HG03064 (cell line): ENCODE results near the gene PLXNB1.

Source experiments
- ATAC-seq: cut with Tn5 transposase; IDR thresholded peaks from one replicate; pipeline ENCODE4 v1.9.1; 2021; ENCODE audit warnings: low read depth; ENCODE audit not compliant: unreplicated experiment

The PLXNB1 gene

DNA sequence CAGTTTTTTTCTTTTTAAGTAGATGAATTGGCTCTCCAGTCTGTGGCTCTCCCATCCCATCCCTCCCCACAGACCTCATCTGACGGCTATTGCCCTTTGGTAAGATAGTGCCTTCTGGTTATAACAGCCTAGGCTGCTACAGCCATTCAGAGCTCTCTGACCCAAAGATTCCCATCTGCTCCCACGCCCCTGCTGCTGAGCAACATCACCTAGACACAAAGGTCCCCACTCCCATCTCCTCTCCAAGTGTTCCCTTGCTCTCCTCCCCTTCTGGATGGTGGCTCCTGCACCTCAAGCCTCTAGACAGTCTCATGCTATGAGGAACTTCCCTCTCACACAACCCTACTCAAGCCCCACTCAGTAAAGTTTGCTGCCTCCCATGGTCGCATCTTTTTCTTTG lies 34.2 kb downstream of the PLXNB1 start:
- no peak for ATAC-seq

DNA sequence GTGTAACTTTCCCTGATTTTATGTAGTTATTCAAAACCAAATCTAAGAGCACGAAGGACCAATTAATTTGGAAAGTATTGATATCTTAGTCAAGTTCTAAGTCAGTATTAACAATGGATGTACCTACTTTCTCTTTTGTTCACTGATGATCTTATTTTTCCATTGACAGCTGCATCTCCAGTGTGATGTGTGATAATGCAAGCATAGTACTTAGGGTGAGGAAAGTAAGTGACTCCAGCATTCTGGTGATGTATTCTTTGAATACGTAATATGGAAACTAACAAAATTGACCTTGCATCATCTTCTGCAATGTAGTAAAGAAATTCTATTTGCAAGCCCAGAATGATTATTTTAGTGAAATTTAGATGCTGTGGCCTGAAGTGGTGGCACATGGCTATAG lies 35.5 kb downstream of the PLXNB1 start:
- ATAC-seq = no peak

DNA sequence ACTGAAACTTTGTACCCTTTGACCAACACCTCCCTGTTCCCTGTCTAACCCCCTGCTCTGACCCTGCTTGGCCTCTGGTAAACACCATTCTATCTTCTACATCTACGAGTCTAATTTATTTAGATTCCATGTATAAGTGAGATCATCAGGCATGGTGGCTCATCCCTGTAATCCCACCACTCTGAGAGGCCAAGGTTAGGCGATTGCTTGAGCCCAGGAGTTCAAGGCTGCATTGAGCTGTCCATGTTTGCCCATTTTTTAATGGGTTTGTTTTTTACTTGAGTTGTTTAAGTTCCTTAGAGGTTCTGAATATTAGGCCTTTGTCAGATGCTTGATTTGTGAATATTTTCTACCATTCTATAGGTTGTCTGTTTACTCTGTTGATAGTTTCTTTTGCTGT lies 40.9 kb downstream of the PLXNB1 start:
- ATAC-seq = no peak

DNA sequence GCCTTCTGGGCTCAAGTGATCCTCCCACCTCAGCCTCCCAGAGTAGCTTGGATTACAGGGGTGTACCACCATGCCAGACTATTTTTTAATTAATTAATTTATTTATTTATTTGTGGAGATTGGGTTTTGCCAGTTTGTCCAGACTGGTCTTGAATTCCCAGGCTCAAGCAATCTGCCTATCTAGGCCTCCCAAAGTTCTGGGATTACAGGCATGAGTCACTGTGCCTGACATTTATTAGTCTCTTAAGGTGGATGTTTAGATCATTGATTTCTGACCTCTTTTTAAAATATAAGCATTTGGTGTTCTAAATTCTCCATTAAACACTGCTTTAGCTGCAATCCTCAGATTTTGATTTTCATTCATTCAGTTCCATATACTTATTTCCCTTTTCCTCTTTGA lies 42.3 kb downstream of the PLXNB1 start:
- ATAC-seq = no peak

DNA sequence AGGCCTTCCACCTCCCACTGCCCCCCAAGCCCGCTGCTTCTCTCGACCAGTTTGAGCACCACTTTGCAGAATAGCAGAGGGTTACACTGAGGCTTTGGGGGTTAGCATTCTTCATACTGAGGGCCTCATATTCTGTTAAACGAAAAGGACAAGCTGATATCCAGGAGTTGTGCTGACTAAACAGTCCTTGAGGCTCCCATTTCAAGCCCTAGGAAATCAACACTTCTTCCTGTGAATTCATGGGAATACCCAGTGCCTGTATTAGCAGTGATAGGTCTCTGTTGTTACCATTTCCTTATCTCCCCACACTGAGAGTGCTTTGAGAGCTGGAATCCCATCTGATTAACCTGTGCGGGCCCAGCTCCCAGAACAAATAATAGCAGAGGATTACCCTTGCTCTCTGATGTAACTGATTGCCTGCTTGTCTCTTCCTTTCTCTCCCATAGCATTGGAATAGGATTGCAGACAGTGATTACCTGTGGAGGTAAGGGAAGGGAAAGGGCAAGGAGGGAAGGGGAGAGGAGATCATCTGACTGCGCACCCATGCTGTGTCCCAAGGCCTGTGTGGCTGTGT lies 56.9 kb downstream of the PLXNB1 start:
- no peak for ATAC-seq

DNA sequence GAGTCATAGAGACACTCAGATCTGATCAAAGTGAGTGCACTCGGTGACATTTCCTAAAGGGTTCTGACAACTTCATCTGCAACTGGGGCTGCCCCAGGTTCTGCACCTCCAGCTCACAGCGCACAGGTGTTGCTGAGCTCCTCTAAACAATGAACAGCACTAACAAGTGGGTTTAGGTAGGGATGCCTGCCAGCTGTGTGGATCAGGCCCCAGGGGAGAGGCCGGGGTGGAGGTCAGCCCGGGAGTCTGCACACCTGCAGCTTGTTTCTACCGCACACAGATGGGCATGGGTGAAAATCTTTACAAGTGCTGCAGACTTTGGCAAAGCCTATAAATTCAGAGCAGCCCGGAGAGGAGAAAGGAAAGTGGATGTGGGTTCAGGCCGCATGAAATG lies 57.5 kb downstream of the PLXNB1 start:
- no peak for ATAC-seq

DNA sequence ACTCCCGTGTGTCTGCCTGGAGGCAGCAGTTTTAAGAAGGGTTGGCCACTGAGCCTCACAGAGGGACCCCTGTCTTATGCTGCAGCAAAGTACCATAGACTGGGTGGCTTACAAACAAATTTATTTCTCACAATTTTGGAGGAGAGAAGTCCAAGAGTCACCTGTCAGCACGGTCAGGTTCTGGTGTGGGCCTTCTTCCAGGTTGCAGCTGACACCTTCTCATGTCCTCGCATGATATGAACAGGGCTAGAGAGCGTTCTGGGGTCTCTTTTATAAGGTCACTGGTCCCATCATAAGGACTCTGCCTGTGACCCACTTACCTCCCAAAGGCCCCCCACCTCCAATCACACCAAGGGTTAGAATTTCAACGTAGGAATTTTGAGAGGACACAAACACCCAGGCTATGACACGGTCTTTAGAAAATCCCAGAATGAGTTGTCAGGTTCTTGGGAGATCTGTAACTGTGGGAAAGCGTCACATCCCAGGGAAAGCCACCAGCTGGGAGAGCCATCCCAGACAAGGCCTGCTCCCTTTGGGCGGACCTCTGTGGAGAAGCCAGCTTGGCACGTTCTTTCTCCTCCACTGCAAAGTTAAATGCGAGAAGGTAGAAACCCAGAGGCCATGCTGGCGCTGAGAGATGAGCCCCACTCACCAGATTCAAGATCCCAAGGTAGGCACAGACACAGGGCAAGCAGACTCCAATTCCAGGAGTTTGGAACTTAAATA lies 58.1 kb downstream of the PLXNB1 start, which contains the start of gene FBXW12:
TSS of gene FBXW12 (plus strand) at position 569 of the 726 bp plus-strand sequence. CDS start 549 bp downstream, outside the sequence.
- ATAC-seq = no peak

DNA sequence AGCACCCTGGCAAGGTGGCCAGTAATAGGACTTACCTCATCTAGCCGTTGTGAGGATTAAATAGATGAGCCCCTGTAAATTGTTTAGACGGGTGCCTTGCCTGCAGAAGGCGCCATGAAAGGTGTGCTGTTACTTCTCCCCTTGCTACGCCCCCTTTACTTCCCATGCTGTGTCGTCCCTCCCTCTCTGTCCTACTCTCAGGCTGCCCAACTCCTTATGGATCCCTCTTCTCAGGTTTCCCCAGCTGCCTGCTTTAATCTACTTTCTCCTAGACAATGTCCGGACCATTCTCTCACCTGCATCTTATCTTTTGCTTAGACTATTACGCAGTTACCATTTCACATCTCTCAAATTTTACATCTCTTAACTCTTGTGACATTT lies 59.6 kb downstream of the PLXNB1 start:
- no peak for ATAC-seq

DNA sequence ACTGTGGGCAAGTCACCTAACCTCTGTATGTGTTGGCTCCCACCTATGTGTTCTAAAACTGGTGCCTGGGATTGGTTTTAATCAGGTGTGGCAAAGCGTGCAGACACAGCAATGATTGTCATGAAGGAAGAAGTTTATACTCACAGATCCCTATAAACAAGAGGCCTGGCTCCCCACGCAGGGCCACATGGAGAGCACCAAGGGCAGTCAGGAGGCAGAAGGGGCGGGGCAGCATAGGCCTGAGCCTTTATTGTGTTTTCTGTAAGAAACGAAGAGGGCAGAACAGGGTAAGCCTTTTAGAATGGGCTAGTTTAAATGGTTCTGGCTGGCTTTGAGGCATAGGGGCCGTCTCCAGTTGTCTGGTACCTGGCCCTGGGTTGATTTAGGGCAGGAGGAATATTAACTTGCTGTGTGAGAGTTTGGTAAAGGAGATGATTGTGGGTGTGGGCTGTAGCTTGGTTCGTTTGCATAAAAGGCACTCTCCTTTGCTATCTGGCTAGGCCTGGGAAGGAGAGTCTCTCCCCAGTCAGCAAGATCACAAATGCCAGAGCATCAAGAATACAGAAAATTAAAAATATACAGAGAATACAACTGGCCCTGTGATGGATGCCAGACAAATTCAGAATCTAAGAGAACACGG lies 60.1 kb downstream of the PLXNB1 start:
- ATAC-seq = no peak

DNA sequence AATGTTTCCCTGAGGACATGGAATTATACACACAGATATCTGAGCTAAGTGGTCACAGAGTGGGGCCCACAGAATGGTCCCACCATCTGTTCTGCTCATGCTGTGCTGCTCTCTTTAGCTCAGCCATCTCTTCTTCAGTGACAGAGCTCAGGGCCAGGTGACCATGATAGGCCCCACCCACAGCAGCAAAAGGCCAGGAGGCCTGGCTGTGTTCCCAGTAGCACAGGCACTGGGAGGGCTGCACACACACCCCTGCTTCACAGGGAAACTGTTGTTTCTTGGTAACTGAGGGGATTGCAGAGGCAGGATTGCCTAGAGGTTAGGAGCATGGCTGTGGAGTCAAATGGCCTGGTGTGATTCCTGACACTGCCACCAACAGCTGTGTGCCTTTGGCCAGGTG lies 62.7 kb downstream of the PLXNB1 start:
- no peak for ATAC-seq

DNA sequence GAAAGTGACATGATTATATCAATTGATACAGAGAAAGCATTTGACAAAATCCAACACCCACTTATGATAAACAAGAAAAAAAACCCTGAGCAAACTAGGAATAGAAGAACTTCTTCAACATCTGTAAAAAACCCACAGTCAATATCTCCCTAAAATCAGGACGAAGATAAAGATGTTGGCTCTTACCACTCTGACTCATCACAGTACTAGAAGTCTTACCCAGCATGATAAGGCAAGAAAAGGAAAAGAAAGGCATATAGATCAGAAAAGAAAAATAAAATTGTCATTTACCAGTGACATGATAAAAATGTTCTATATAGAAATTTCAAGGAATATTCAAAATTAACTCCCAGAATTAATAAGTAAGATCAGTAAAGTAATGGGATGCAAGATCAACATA lies 65.0 kb downstream of the PLXNB1 start:
- no peak for ATAC-seq

DNA sequence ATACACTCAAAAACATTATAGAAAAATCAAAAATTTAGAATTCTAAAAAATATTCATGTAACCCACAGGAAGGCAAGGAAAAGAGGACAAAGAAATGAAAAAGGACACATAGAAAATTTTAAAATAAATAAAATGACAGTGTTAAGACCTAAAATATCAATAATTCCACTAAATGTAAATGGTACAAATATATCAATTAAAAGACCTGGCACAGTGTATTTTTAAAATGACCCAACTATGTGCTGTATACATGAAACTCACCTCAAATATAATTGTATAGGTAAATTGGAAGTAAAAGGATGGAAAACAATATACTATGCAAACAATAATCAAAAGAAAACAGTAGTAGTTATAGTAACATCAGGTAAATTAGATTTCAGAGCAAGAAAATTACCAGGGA lies 68.0 kb downstream of the PLXNB1 start:
- no peak for ATAC-seq

DNA sequence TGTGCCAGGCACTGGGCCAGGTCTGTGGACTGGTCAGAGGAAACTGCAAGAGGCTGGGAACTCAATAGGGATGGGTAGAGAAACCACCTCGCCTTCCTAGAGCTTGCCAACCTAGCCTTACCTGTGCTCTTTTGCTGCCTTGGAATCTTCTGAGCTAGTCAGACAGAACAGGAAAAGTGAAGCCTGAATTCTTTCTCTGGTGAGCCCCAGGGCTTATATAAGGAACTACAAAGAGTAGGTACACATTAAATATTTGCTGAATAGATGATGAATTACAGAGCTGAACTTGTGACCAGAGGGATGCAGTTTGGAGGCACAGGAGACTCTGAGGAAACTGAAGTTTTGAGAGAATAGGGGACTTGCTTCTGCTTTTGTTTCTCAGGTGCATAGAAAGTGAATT lies 73.5 kb downstream of the PLXNB1 start:
- ATAC-seq = no peak

DNA sequence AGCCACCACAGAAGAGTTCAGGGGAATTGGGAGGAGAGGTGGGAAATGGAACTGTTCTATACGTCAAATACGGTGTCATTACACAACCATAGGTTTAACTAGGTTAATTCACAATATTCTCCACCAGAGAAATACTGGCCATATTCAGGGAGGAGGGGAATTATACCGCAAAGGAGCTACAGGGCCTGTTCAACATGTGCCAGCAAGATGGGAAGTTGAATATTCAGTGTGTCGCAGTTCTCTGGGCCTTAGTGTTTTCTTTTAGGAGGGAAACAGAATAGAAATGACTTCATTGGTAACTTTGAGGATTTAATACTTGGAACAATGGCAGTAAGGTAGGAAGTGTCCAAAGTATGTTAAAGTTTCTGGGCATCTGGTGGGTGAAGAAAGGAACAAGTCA lies 75.9 kb downstream of the PLXNB1 start:
- no peak for ATAC-seq
